Measurements from ENCODE around the gene STXBP6.

STXBP6 gene

DNA sequence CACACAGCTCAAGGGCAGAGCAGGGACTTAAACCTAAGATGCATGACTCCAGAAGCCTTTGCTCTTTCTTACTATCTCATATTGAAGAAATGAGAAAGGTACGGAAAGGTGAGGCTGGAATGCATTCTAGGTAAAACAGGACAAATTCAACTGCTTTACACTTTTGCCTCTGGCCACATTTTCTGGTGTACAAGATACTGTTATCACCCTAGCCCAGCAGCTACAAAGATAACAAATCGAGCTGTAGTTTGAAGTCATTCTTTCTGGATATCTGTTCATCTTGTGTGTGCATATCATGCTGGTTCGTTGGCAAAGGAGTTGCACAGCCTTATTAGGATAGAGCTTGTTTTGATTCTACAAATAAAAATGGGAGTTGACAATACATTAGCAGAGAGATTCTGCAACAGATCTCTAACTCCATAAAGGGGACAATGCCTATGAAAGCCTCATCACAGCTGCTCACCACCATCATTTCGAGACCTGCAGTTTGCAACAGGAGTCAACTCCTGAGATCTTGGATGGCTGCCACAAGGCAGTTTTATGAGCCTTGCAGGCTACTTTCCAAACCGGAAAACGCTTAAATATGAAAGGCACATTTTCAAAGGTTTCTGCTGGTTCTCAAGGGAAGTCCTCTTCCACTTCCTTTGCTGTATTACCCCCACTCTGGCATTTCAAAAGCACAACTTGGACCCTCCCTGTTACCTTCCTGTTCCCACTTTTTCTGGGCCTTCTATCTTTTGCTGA is 64.9 kb downstream of the STXBP6 start:
- ChIA-PET CTCF (interaction anchor here (0.7 to 1.5 kb wide), 3 partner anchors 57 to 148 kb away, joined by 3 read pairs; no protein-coding TSS in a partner anchor), POLR2A (no interaction called here)

More for the DNA sequence above, 64.9 kb downstream of the STXBP6 start:
- H3K9me3 ChIP-seq (ENCODE audit: control insufficient read depth, insufficient read depth, low read depth, low read length) = no peaks in the 10 kb centered on the region
- H3K36me3 ChIP-seq (ENCODE audit: control insufficient read depth in 2 of 2, insufficient read depth in 1 of 2, low read length in 2 of 2) = peaks cover 0 to 2% of the 10 kb centered on the region in 2 experiments; a peak in 1 of 3 replicates
- TF ChIP-seq TRIM28 (IDR thresholded peaks at IDR 0.05; ENCODE audit: borderline replicate concordance, low read length) = peak; percentile 40; the same call in 1 of the 2 replicates
- peak; percentile 46; the same call in 1 of the 2 replicates for TF ChIP-seq SCRT1 (tag by site-specific recombination; IDR thresholded peaks at IDR 0.05; ENCODE audit: borderline replicate concordance)
- no peak for TF ChIP-seq ZNF555 (tag by site-specific recombination; conservative IDR thresholded peaks at IDR 0.05)
- TF ChIP-seq OSR2 (tag by site-specific recombination; IDR thresholded peaks at IDR 0.05) = peak; percentile 77
- no peak for TF ChIP-seq ZBTB20 (tag by site-specific recombination; IDR thresholded peaks at IDR 0.05)
- peak; percentile 52; the same call in 1 of the 2 replicates for TF ChIP-seq ZNF629 (tag by site-specific recombination; IDR thresholded peaks at IDR 0.05)
- TF ChIP-seq, protein P1, sequence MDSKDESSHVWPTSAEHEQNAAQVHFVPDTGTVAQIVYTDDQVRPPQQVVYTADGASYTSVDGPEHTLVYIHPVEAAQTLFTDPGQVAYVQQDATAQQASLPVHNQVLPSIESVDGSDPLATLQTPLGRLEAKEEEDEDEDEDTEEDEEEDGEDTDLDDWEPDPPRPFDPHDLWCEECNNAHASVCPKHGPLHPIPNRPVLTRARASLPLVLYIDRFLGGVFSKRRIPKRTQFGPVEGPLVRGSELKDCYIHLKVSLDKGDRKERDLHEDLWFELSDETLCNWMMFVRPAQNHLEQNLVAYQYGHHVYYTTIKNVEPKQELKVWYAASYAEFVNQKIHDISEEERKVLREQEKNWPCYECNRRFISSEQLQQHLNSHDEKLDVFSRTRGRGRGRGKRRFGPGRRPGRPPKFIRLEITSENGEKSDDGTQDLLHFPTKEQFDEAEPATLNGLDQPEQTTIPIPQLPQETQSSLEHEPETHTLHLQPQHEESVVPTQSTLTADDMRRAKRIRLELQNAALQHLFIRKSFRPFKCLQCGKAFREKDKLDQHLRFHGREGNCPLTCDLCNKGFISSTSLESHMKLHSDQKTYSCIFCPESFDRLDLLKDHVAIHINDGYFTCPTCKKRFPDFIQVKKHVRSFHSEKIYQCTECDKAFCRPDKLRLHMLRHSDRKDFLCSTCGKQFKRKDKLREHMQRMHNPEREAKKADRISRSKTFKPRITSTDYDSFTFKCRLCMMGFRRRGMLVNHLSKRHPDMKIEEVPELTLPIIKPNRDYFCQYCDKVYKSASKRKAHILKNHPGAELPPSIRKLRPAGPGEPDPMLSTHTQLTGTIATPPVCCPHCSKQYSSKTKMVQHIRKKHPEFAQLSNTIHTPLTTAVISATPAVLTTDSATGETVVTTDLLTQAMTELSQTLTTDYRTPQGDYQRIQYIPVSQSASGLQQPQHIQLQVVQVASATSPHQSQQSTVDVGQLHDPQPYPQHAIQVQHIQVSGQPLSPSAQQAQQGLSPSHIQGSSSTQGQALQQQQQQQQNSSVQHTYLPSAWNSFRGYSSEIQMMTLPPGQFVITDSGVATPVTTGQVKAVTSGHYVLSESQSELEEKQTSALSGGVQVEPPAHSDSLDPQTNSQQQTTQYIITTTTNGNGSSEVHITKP (tag by site-specific recombination; IDR thresholded peaks at IDR 0.05) = peak; percentile 46; the same call in 1 of the 2 replicates
- peak; percentile 66; the same call in 1 of the 2 replicates for TF ChIP-seq ZXDB (tag by site-specific recombination; IDR thresholded peaks at IDR 0.05)
- TF ChIP-seq, protein P2, sequence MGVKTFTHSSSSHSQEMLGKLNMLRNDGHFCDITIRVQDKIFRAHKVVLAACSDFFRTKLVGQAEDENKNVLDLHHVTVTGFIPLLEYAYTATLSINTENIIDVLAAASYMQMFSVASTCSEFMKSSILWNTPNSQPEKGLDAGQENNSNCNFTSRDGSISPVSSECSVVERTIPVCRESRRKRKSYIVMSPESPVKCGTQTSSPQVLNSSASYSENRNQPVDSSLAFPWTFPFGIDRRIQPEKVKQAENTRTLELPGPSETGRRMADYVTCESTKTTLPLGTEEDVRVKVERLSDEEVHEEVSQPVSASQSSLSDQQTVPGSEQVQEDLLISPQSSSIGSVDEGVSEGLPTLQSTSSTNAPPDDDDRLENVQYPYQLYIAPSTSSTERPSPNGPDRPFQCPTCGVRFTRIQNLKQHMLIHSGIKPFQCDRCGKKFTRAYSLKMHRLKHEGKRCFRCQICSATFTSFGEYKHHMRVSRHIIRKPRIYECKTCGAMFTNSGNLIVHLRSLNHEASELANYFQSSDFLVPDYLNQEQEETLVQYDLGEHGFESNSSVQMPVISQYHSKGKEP (tag by site-specific recombination; IDR thresholded peaks at IDR 0.05) = no peak
- TF ChIP-seq SCRT2 (tag by site-specific recombination; IDR thresholded peaks at IDR 0.05) = peak; percentile 78
- TF ChIP-seq ZNF561 (tag by site-specific recombination; IDR thresholded peaks at IDR 0.05; ENCODE audit: borderline replicate concordance) = 0 out of 2 replicates have a peak, but pooled peaks have one; percentile 21
- TF ChIP-seq, protein P3, sequence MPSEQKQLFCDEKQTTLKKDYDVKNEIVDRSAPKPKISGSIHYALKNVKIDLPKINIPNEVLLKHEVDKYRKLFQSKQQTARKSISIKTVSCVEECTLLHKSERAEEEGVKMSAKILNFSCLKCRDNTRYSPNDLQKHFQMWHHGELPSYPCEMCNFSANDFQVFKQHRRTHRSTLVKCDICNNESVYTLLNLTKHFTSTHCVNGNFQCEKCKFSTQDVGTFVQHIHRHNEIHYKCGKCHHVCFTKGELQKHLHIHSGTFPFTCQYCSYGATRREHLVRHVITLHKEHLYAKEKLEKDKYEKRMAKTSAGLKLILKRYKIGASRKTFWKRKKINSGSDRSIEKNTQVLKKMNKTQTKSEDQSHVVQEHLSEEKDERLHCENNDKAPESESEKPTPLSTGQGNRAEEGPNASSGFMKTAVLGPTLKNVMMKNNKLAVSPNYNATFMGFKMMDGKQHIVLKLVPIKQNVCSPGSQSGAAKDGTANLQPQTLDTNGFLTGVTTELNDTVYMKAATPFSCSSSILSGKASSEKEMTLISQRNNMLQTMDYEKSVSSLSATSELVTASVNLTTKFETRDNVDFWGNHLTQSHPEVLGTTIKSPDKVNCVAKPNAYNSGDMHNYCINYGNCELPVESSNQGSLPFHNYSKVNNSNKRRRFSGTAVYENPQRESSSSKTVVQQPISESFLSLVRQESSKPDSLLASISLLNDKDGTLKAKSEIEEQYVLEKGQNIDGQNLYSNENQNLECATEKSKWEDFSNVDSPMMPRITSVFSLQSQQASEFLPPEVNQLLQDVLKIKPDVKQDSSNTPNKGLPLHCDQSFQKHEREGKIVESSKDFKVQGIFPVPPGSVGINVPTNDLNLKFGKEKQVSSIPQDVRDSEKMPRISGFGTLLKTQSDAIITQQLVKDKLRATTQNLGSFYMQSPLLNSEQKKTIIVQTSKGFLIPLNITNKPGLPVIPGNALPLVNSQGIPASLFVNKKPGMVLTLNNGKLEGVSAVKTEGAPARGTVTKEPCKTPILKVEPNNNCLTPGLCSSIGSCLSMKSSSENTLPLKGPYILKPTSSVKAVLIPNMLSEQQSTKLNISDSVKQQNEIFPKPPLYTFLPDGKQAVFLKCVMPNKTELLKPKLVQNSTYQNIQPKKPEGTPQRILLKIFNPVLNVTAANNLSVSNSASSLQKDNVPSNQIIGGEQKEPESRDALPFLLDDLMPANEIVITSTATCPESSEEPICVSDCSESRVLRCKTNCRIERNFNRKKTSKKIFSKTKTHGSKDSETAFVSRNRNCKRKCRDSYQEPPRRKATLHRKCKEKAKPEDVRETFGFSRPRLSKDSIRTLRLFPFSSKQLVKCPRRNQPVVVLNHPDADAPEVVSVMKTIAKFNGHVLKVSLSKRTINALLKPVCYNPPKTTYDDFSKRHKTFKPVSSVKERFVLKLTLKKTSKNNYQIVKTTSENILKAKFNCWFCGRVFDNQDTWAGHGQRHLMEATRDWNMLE (tag by site-specific recombination; conservative IDR thresholded peaks at IDR 0.05; ENCODE audit: low read depth) = peak; percentile 66
- TF ChIP-seq MZF1 (tag by site-specific recombination; IDR thresholded peaks at IDR 0.05; ENCODE audit: borderline replicate concordance) = peak; percentile 20; the same call in 1 of the 2 replicates
- no peak for TF ChIP-seq ZNF140 (tag by site-specific recombination; IDR thresholded peaks at IDR 0.05)
- TF ChIP-seq, protein P4, sequence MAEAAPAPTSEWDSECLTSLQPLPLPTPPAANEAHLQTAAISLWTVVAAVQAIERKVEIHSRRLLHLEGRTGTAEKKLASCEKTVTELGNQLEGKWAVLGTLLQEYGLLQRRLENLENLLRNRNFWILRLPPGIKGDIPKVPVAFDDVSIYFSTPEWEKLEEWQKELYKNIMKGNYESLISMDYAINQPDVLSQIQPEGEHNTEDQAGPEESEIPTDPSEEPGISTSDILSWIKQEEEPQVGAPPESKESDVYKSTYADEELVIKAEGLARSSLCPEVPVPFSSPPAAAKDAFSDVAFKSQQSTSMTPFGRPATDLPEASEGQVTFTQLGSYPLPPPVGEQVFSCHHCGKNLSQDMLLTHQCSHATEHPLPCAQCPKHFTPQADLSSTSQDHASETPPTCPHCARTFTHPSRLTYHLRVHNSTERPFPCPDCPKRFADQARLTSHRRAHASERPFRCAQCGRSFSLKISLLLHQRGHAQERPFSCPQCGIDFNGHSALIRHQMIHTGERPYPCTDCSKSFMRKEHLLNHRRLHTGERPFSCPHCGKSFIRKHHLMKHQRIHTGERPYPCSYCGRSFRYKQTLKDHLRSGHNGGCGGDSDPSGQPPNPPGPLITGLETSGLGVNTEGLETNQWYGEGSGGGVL (tag by site-specific recombination; IDR thresholded peaks at IDR 0.05) = peak; percentile 52; the same call in 1 of the 2 replicates
- 0 out of 2 replicates have a peak, but pooled peaks have one; percentile 22 for TF ChIP-seq FEZF1 (tag by site-specific recombination; IDR thresholded peaks at IDR 0.05)
- H3K4me1 ChIP-seq (ENCODE audit: control insufficient read depth, insufficient read depth, low read length) = peaks cover 28% of the 10 kb centered on the region
- H3K4me3 ChIP-seq (ENCODE audit: low read depth, low read length) = no peak overlapping the region
- H3K27ac ChIP-seq (ENCODE audit: extremely low read depth, low read depth, low read length) = peak overlapping the region; percentile 64

All from HEK293 (cell line).